ENCODE data around the gene CRMP1. TPM values are rescaled to one million over a fixed set of nuclear protein-coding genes. Genes with fewer than 3 reads are reported as not detected.

CRMP1 gene
- polyA plus RNA-seq, 3 donors: 0.22 to 2.2 (median 0.70) TPM

GRCh38 chr4:5789141-5789540, 103.7 kb downstream of the CRMP1 start:
- no peak overlapping the region for H3K27ac ChIP-seq (ENCODE audit: low read depth, low read length)
- WGBS, 3 donors: 82 to 93% (median 89%) methylated on average over 5 of the region's 5 CpGs

GRCh38 chr4:5788144-5788543, 104.7 kb downstream of the CRMP1 start:
- 42 to 55% (median 50%) methylated on average over 2 of the region's 2 CpGs for WGBS, 3 donors
- no peak overlapping the region for H3K27ac ChIP-seq (ENCODE audit: low read depth, low read length)

GRCh38 chr4:5787311-5787710, 105.6 kb downstream of the CRMP1 start:
- no peak overlapping the region for H3K27ac ChIP-seq (ENCODE audit: low read depth, low read length)

GRCh38 chr4:5785806-5786680, 106.8 kb downstream of the CRMP1 start:
- H3K27ac ChIP-seq (ENCODE audit: low read depth, low read length): no peak overlapping the region
- 72 to 81% (median 79%) methylated on average over 8 to 9 of the region's 9 CpGs for WGBS, 3 donors

More at GRCh38 chr4:5787311-5787710, 105.6 kb downstream of the CRMP1 start:
- 95 to 99% (median 95%) methylated on average over 8 of the region's 8 CpGs for WGBS, 3 donors

GRCh38 chr4:5784960-5785611, 107.8 kb downstream of the CRMP1 start:
- WGBS, 3 donors: 81 to 88% (median 85%) methylated on average over 9 of the region's 9 CpGs
- no peak overlapping the region for H3K27ac ChIP-seq (ENCODE audit: low read depth, low read length)

- no peak overlapping the region for H3K27ac ChIP-seq (ENCODE audit: low read depth, low read length)
- 86 to 91% (median 90%) methylated on average over 6 of the region's 6 CpGs for WGBS, 3 donors
Measured at GRCh38 chr4:5784021-5784420, 108.9 kb downstream of the CRMP1 start.

GRCh38 chr4:5783486-5783885, 109.4 kb downstream of the CRMP1 start:
- H3K27ac ChIP-seq (ENCODE audit: low read depth, low read length): no peak overlapping the region
- 81 to 86% (median 84%) methylated on average over 14 of the region's 14 CpGs for WGBS, 3 donors

- no peak overlapping the region for H3K27ac ChIP-seq (ENCODE audit: low read depth, low read length)
- WGBS, 3 donors: 64 to 94% (median 90%) methylated on average over 6 of the region's 6 CpGs
Measured at GRCh38 chr4:5782829-5783476, 109.9 kb downstream of the CRMP1 start.

GRCh38 chr4:5781691-5782090, 111.2 kb downstream of the CRMP1 start:
- H3K27ac ChIP-seq (ENCODE audit: low read depth, low read length): no peak overlapping the region
- WGBS, 3 donors: 82 to 93% (median 87%) methylated on average over 3 of the region's 3 CpGs

- 87 to 92% (median 88%) methylated on average over 9 of the region's 9 CpGs for WGBS, 3 donors
- no peak overlapping the region for H3K27ac ChIP-seq (ENCODE audit: low read depth, low read length)
Measured at GRCh38 chr4:5780831-5781480, 111.9 kb downstream of the CRMP1 start.

- H3K27ac ChIP-seq (ENCODE audit: low read depth, low read length): no peak overlapping the region
- WGBS, 3 donors: 95 to 97% (median 97%) methylated on average over 1 of the region's 1 CpG
Measured at GRCh38 chr4:5776510-5776909, 116.4 kb downstream of the CRMP1 start.

GRCh38 chr4:5774416-5775036, 118.4 kb downstream of the CRMP1 start:
- 61 to 80% (median 68%) methylated on average over 2 of the region's 2 CpGs for WGBS, 3 donors
- H3K27ac ChIP-seq (ENCODE audit: low read depth, low read length): no peak overlapping the region

GRCh38 chr4:5773271-5773555, 119.7 kb downstream of the CRMP1 start:
- 85 to 90% (median 89%) methylated on average over 2 of the region's 2 CpGs for WGBS, 3 donors

GRCh38 chr4:5772528-5773270, 120.2 kb downstream of the CRMP1 start:
- WGBS, 3 donors: 86 to 89% (median 87%) methylated on average over 9 of the region's 9 CpGs
- H3K27ac ChIP-seq (ENCODE audit: low read depth, low read length): no peak overlapping the region

More at GRCh38 chr4:5773271-5773555, 119.7 kb downstream of the CRMP1 start:
- H3K27ac ChIP-seq (ENCODE audit: low read depth, low read length): no peak overlapping the region

All from adipose tissue (tissue), 3 donors.